A549 (cell line): ENCODE measurements around the gene SPRR2D.

Experiments used
- CBX8 ChIP-seq: fragments of 200-600 bp; sonication (generic); IDR thresholded peaks from 2 replicates; pipeline ENCODE4 v1.6.1; 2016
- MAFK ChIP-seq: fragments of 450-650 bp; IDR thresholded peaks from 2 replicates; pipeline ENCODE4 v1.6.1; 2014; ENCODE audit not compliant: partially characterized antibody
- TF ChIP-seq, protein P1 (sequence below): fragments of >200 bp; sonication (Bioruptor Twin); formaldehyde crosslinking; IDR thresholded peaks from 3 replicates; pipeline ENCODE4 v1.5.1; 2016

DNA sequence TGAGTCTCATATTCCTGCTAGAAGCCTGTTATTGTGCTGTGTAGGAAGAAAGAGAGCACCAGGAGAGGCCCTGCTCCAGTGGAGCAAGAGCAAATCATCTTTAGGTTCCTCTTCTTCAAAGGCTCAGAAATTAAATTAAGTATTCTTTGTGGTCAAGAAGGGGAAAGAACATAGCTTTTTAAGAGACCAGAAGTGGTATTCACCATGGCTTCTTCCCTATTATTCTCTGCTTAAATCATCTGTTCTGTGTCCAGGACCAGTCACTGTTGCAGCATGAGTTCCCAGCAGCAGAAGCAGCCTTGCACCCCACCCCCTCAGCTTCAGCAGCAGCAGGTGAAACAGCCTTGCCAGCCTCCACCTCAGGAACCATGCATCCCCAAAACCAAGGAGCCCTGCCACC, 8.8 kb downstream of the SPRR2D start:
- TF ChIP-seq, protein P1, sequence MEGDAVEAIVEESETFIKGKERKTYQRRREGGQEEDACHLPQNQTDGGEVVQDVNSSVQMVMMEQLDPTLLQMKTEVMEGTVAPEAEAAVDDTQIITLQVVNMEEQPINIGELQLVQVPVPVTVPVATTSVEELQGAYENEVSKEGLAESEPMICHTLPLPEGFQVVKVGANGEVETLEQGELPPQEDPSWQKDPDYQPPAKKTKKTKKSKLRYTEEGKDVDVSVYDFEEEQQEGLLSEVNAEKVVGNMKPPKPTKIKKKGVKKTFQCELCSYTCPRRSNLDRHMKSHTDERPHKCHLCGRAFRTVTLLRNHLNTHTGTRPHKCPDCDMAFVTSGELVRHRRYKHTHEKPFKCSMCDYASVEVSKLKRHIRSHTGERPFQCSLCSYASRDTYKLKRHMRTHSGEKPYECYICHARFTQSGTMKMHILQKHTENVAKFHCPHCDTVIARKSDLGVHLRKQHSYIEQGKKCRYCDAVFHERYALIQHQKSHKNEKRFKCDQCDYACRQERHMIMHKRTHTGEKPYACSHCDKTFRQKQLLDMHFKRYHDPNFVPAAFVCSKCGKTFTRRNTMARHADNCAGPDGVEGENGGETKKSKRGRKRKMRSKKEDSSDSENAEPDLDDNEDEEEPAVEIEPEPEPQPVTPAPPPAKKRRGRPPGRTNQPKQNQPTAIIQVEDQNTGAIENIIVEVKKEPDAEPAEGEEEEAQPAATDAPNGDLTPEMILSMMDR: no peak
- no peak for TF ChIP-seq MAFK
- no peak for TF ChIP-seq CBX8
